ENCODE measurements around the gene COL5A1.

Gene COL5A1

DNA sequence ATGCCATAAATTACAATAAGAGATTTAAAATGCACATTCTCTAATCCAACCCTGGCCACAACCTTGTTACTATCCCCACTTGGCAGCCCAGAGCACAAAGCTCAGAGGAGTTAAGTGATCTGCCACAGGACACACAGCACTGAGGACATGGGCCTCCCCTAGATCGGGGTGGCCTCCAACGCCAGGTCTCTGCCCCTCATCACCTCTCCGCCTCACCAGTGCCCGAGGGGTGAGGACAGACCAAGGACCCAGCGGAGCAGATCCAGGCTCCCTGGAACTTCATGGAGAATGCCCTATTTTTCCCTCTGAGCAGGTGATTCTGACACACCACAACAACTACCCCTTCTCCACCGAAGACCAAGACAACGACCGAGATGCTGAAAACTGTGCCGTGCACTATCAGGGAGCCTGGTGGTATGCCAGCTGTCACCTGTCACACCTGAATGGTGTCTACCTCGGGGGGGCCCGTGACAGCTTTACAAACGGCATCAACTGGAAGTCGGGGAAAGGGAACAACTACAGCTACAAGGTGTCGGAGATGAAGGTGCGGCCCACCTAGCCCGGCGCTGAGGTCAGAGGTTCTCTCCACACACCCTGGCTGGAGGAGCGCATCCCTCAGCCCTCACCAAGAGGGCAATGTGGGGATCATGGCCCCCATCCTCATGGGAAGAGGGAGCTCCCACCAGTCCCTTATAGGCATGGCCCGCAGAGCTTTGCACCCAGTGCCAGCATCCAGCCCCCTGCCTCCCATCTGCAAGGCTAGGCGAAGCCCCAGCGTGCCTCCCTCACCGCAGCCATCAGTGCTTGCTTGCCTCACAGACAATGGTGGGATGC, 226.5 kb downstream of the COL5A1 start:
- FAIRE-seq, result no peak

- no peak for FAIRE-seq
Measured at GRCh38 chr9:134868751-134869553, 227.3 kb downstream of the COL5A1 start.

DNA sequence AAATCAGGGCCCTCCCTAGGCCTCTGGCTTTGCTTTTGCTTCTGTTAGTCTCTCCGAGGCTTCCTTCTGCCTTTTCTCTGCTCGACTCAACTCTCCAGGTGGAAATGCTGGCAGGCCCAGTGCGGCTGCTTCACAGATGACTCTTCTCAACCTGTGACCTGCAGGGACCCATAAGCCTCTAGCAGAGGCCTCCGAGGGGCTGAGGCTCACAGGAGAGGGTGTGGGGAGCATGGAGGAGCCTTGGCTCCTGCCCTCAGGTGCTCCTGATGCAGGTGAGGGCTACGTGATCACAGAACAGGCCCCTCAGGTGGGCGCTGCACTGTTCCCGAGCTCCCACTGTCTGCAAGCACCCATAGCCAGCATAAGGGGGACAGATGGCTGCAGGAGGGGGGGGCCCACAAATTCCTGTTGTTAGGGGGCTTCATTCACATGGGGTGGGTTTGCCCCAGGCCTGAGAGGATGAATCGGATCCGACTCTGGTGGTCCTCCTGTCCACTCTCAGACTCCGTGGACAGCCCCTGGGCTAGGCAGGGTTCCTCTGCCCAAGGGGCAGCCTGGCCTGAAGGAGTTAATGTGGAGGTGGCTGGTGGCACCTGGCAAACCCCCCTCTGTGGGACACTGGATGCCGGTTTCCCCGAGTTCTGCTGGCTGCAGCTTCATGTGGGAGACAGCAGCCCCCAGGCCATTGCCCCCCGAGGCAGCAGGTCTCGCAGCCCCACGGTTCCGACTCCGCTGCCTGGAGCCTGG, 228.1 kb downstream of the COL5A1 start:
- no peak for FAIRE-seq

DNA sequence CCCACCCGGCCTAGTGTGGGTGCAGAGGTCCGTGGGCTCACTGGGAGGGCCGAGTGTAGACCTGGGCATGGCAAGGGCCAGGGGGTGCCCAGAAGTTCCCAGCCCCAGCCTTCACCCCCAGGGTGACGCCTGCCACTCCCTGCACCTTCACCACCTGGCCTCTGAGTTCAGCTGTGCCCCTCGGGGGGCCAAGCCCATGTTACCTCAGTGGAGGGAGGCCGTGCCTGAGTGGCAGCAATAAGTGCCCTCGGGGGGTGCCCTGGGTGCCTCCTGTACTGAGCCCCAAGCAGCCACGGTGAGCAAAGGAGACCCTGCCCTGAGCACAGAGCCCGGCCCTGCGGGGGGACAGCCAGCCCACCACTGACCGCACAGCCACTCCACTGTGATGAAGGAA, 228.7 kb downstream of the COL5A1 start:
- no peak for FAIRE-seq

GRCh38 chr9:134870746-134871662, 229.4 kb downstream of the COL5A1 start:
- no peak for FAIRE-seq

GRCh38 chr9:134871697-134872340, 230.2 kb downstream of the COL5A1 start:
- FAIRE-seq, result no peak

DNA sequence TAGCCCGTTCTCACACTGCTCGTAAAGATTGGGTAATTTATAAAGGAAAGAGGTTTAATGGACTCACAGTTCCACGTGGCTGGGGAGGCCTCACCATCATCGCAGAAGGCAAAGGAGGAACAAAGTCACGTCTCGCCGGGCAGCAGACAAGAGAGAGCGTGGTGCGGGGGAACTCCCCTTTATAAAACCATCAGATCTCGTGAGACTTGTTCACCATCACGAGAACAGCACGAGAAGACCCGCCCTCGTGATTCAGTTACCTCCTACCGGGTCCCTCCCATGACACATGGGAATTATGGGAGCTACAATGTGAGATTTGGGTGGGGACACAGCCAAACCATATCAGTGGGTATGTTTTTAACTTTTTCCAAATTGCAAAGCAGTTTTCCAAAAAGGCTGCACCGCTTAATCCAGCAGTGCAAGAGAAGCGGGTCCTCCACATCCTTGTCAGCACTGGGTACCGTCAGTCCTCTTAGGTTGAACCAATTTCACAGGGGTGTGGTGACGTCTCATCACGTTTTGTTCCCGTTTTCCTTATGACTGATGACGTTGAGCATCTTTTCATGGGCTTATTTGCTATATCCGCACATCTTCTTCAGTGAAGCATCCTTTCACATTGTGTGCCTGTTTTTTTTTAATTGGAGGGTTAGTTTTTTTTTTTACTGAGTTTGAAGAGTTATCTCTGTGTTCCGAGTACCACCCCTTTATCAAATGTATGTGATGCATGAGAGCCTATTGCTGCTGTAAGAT, 231.1 kb downstream of the COL5A1 start:
- FAIRE-seq, result no peak

DNA sequence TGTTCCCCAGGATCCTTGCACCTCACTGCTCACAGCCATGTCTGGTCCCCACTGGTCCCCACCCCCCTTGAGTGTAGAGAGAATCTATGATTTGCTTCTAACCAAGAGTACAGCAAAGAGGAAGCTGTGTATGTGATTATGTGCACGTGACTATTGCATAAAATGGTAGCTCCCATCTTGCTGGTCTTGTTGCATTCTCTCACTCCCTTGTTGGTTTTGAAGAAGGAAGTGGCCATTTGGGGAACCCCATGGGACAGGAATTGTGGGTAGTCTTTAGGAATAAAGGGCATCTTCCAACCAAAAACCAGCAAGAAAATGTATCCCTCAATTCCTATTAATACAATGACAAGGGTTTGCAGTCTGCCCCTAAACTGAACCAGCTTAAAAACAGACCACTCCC, 233.8 kb downstream of the COL5A1 start:
- no peak for FAIRE-seq

DNA sequence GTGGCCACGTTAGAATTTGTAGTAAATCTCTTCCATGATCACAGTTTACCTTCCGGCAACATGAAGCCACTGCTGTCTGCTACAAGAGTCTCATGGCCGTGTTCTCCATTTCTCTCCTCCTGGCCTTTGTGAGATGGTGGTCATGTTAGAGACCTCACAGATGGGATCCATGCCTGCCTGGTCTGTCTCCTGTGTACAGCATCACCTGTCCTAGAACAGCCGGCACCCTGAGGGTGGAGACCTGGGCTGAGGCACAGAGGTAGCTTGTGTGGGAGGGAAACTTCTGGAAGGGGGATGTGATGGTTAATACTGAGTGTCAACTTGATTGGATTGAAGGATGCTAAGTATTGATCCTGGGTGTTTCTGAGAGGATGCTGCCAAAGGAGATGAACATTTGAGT, 235.9 kb downstream of the COL5A1 start:
- FAIRE-seq, result no peak

DNA sequence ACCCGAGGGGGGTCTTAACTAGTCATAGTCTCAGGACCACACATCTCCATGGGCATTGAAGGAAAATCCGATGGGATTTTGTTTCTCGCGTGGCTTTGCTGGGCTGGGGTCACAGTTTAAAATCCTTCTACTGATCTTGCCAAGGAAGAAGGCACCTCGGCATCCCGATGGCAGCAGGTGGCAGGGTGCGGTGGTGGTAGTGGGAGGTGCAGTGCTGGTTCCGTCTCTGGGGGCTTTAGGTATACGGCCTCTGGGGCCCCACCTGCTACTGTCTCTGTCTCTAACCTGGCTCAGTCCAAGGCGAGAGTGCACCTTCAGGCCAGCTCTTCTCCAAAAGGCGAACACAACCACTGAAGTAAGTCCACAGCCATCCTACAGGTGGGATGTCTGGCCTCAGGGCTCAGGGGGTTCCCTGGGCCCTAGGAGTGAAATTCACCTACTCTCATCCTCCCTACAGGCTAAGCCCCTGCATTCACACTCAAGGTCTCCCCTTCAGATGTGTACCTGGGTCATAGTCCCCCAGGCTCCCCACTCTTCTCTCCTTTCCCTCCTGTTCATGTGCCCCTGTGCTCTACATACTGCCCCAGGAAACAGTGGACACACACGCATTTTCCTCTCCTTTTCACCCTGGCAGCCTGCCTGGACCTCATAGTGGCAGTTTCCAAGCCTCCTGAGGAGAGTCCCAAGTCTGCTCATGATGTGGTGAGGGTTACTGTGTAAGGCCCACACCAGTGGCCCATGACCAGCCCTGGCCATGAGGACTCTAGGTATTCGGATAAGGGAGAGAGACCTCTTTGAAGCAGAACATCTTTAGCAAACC, 238.3 kb downstream of the COL5A1 start:
- FAIRE-seq, result no peak

DNA sequence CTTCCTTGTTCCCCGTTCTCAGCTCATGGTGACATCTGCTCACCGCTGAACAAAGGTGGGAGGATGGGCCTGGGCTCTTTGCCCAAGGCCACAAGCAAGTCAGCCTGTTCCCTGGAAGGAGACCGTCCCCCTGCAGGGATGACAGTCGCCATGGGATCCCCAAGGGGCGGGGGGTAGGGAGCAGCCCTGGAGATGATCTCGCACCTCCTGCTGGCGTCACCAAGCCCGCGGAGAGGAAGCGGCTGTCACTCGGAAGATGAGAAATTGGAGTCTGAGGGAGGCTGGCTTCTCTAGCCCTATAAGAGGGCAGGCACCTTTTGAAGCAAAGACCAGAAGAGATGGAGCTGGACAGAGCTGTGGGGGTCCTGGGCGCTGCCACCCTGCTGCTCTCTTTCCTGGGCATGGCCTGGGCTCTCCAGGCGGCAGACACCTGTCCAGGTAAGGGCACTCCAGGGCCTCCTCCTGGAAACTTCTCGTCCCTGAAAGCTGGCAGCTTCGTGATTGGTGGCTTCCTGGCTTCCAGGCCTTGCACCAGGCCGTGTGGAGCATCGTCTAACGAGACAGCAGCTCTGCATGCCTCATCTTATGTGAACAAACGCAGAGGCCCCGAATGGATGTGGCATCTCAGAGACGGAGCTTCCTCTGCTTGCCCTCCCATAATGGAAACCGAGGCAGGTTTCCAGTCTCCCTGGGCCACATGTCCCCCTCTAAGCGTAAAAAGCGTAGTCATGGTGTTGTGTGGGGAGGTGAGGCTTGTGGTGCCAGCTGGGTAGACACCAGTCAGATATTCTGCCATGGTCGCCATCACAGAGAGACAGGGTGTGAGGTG, 239.1 kb downstream of the COL5A1 start, which contains the start of gene FCN2:
Gene FCN2 (plus strand): TSS at position 327 of the 829 bp plus-strand sequence. CDS start 12 bp downstream, at position 339.
- no peak for FAIRE-seq

- FAIRE-seq, result no peak
Measured at GRCh38 chr9:134881313-134881670, 239.7 kb downstream of the COL5A1 start.

DNA sequence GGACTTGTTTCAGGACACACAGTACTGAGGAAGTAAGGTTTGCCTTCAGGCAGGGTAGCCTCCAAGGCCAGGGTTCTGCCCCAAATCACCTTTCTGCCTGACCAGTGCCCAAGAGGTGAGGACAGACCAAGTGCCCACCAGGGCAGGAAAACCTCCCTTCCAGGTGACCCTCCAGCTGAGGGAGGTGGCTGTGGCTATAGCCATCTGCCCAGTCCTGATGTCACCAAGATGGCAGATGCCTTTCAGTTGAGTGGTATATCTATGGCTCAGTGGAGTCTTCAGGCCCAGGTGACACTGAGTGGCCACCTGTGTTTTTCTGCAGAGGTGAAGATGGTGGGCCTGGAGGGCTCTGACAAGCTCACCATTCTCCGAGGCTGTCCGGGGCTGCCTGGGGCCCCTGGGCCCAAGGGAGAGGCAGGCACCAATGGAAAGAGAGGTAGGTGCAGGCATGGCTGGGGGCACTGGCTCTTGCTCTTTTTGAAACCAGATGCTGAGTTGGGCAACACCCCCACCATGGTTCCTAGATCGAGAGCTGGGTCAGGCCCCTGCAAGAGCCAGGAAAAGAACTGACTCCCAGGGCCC, 240.7 kb downstream of the COL5A1 start:
- no peak for FAIRE-seq

GRCh38 chr9:134883040-134883782, 241.6 kb downstream of the COL5A1 start:
- FAIRE-seq, result no peak

DNA sequence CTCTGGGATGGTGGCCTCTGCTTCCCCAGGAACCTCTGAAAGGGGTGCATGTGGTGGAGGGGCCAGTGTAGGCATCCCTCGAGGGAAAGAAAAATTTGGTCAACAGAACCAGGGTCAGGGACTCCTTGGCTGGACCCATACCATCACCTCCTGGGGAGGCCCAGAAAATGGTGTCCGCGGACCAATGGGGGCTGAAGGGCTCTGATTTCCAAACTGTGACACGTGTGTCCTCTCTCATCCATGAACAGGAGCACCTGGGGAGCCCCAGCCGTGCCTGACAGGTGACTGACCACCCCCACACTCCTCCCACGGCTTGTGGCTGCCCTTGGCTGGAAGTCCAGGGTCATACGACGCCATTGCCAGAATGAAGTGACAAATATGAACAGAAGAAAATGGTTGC, 242.9 kb downstream of the COL5A1 start:
- no peak for FAIRE-seq

DNA sequence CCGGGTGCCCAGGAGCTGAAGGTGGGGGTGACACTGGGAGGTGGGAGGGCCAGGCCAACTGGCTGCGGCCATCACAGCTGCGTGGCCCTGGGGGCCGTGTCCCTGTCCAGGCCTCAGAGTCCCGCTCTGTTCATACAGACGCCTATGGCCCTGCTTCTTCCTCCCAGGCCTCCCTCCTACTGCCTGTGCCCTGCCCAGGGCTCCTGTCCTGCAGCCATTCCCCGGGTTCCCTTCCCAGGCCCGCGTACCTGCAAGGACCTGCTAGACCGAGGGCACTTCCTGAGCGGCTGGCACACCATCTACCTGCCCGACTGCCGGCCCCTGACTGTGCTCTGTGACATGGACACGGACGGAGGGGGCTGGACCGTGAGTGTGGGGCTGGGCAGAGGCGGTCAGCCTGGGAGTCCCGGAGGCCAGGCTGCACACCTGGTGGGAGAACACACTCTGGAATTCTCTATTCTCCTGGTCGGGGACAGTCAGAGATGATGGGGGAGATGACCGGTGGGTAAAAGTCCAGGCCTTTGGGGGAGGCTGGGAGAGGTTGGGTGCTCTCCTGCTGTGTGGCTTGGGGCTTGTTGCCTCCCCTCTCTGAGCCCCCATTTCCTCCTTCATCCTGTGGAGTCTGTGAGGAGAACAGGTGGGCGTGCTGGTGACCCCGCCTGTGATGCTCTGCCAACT, 243.5 kb downstream of the COL5A1 start:
- no peak for FAIRE-seq

Data from colon (tissue), 2 donors.